ENCODE results near the gene TNFRSF19. TPM values are rescaled to one million over a fixed set of nuclear protein-coding genes. Genes with fewer than 3 reads are reported as not detected.

Gene TNFRSF19
- total and polyA plus RNA-seq, 8 donors: 1.2 to 14.0 (median 2.7) TPM; not detected in 1

DNA sequence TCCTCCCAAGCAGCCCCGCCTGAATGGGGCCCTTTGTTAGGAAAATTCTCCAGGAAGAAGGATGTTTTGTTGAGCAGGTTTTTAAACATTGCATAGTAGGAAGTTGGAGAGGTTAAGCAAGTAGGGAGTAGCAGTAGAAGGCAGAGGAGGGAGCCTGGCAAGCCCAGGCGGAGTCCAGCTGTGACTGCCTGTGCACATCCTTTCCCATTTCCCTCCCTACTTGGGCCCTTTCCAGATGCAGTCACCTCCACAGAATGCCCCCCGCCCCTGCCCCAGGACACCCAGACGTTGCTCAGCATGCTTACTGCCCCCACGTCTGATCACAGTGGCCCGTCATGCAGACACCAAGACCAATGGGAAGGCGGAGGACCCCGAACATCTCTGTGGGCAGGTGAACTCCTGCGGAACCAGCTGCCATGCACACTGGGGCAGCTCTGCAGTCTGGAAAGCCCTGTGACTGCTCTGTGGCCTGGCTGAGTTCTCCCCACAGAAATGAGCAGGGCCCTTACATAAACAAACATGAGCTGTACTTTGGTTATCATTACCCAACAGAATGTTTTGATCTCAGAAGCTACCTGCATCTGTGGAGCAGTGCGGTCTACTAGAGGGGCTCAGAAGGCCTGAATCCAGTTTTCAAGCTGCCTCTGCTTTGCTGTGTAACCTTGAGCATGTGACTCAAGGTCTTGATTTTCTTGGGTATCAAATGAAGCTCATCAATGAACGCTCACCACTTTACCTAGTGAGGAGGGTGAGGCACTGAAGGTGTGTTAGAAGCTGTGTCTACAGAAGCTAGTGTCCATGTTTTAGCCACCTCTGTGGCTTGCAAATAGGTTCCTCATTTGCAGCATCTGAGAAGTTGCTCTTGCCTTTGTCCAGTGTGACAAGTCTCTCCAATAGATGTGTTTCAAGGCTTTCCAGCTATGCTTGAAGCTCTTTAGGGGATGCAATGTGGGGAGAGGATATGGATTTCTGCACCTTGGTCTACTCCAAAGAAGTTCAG, 84.2 kb downstream of the TNFRSF19 start:
- WGBS, 5 donors: 38 to 57% (median 44%) methylated on average over 5 to 11 of the region's 11 CpGs
- TF ChIP-seq POLR2AphosphoS5 (IDR thresholded peaks at IDR 0.05): no peak
- TF ChIP-seq POLR2A (IDR thresholded peaks at IDR 0.05): no peak
- TF ChIP-seq EP300 (IDR thresholded peaks at IDR 0.05): no peak
- no peaks in the 10 kb centered on the region for H3K9me3 ChIP-seq
- peak overlapping the region in 4 of 5 donors; percentile 37 to 66 (median 46) for H3K27ac ChIP-seq
- DNase-seq: peak; percentile 33 to 48
- no peaks in the 10 kb centered on the region for H3K27me3 ChIP-seq
- H3K4me3 ChIP-seq: no peak overlapping the region
- peaks cover 17 to 45% (median 30%) of the 10 kb centered on the region in 4 donors for H3K4me1 ChIP-seq
- intact Hi-C loops (cut with DNase I; ENCODE audit: low total_unique reads): no loop called here
- H3K36me3 ChIP-seq: no peaks in the 10 kb centered on the region

DNA sequence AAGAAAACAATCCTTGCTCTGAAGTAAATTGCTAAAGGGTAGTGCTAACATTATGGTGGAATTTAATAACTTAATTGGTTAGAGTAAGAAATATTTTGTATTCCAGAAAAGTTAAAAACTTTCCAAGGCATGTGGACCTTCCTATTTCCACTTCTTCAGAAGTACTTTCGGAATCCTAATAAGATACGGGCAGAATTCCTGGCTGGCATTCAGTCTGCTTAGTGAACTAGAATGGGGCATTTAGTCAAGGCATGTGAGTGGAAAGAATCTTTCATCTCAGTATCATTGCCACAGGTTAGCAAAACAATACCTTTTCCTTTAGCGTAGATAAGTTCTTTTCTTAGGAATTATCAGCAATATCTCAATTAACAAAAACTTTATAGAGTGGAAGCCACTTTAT, 85.1 kb downstream of the TNFRSF19 start:
- no peak for DNase-seq
- H3K36me3 ChIP-seq: no peaks in the 10 kb centered on the region
- intact Hi-C loops (cut with DNase I; ENCODE audit: low total_unique reads): no loop called here
- H3K27me3 ChIP-seq: no peaks in the 10 kb centered on the region
- no peak overlapping the region for H3K27ac ChIP-seq
- peaks cover 17 to 45% (median 30%) of the 10 kb centered on the region in 4 donors for H3K4me1 ChIP-seq
- H3K9me3 ChIP-seq: no peaks in the 10 kb centered on the region
- TF ChIP-seq EP300 (IDR thresholded peaks at IDR 0.05) (no peak), POLR2A (IDR thresholded peaks at IDR 0.05) (no peak), POLR2AphosphoS5 (IDR thresholded peaks at IDR 0.05) (no peak)
- TF ChIP-seq, protein P1, sequence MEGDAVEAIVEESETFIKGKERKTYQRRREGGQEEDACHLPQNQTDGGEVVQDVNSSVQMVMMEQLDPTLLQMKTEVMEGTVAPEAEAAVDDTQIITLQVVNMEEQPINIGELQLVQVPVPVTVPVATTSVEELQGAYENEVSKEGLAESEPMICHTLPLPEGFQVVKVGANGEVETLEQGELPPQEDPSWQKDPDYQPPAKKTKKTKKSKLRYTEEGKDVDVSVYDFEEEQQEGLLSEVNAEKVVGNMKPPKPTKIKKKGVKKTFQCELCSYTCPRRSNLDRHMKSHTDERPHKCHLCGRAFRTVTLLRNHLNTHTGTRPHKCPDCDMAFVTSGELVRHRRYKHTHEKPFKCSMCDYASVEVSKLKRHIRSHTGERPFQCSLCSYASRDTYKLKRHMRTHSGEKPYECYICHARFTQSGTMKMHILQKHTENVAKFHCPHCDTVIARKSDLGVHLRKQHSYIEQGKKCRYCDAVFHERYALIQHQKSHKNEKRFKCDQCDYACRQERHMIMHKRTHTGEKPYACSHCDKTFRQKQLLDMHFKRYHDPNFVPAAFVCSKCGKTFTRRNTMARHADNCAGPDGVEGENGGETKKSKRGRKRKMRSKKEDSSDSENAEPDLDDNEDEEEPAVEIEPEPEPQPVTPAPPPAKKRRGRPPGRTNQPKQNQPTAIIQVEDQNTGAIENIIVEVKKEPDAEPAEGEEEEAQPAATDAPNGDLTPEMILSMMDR (IDR thresholded peaks at IDR 0.05): no peak
- 47 to 75% (median 53%) methylated on average over 3 of the region's 3 CpGs for WGBS, 5 donors
- H3K4me3 ChIP-seq: no peak overlapping the region

DNA sequence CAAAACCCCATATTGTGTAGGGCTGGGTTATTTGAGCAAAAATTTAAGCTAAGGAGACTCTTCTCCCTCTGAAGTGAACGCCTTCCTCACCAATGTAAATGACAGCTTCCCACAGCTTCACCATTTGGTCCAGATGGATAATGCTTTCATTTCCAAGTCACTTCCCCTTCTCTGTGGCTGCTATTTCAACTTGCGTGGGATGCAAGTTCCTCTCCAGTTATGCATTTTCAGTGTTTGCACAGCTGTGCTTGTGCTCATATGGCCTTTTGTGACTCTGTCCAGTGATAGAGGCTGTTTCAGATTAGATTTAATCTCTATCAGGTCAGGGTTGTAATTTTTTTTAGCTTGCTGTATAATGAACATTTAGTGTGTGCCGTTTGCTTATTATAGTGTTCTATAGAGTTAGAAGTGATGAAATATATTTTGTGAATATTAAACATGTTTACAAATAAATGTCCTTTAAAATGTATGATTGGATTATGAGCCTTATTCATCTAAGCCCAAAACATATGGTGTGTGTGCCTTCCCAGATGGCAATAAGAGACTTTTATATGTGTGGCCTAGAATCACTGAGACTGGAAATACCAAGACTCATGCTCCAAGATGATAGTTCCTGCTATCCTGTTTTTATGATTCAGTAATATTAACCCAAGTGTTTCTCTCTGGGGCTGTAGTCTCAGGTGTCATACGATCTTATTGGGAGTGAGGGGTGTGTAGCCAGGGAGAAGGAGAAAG, 86.6 kb downstream of the TNFRSF19 start:
- H3K4me1 ChIP-seq: peaks cover 17 to 45% (median 30%) of the 10 kb centered on the region in 4 donors

DNA sequence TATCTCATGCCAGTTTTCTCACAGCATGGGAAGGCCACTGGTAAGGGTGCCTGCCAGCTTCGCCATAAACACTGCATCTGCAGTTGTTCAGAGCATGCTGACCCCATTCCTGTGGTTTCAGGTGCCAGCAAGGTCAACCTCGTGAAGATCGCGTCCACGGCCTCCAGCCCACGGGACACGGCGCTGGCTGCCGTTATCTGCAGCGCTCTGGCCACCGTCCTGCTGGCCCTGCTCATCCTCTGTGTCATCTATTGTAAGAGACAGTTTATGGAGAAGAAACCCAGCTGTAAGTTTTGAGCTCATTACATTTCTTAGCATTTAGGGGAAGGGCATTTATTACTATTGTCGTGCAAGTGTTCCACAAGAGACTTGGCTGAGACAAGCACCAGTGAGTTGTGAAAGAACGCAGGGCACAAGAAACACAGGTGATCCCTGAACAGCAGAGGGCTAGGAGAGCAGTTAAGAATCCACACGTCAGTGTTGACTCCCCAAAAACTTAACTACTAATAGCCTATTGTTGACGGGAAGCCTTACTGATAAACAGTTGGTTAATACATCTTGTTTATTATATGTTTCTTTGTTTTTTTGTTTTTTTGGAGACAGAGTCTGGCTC, 88.8 kb downstream of the TNFRSF19 start:
- peak in 1 of 2 donors; percentile 36 for DNase-seq
- Histone ChIP-seq H3K27me3 (no peaks in the 10 kb centered on the region), H3K4me3 (no peak overlapping the region), H3K27ac (peak overlapping the region in 2 of 5 donors; percentile 1 to 44), H3K4me1 (peaks cover 9 to 33% (median 21%) of the 10 kb centered on the region in 4 donors), H3K36me3 (no peaks in the 10 kb centered on the region), H3K9me3 (no peaks in the 10 kb centered on the region)
- 77 to 89% (median 78%) methylated on average over 15 of the region's 15 CpGs for WGBS, 5 donors
- TF ChIP-seq EP300 (IDR thresholded peaks at IDR 0.05) (no peak), POLR2A (IDR thresholded peaks at IDR 0.05) (no peak), POLR2AphosphoS5 (IDR thresholded peaks at IDR 0.05) (no peak)
- TF ChIP-seq, protein P1 (IDR thresholded peaks at IDR 0.05): no peak
- intact Hi-C loops (cut with DNase I; ENCODE audit: low total_unique reads): no loop called here

More for the DNA sequence above, 86.6 kb downstream of the TNFRSF19 start:
- H3K4me3 ChIP-seq: no peak overlapping the region
- H3K27me3 ChIP-seq: no peaks in the 10 kb centered on the region
- 31 to 45% (median 35%) methylated on average over 4 of the region's 4 CpGs for WGBS, 5 donors
- H3K36me3 ChIP-seq: no peaks in the 10 kb centered on the region
- H3K9me3 ChIP-seq: no peaks in the 10 kb centered on the region
- peak overlapping the region in 2 of 5 donors; percentile 20 to 60 for H3K27ac ChIP-seq
- DNase-seq: peak in 1 of 2 donors; percentile 79
- intact Hi-C loops (cut with DNase I; ENCODE audit: low total_unique reads): no loop called here
- TF ChIP-seq POLR2AphosphoS5 (IDR thresholded peaks at IDR 0.05) (peak in 1 of 3 donors; percentile 55), POLR2A (IDR thresholded peaks at IDR 0.05) (no peak), EP300 (IDR thresholded peaks at IDR 0.05) (no peak)
- TF ChIP-seq, protein P1 (IDR thresholded peaks at IDR 0.05): no peak

All from stomach (tissue), 9 donors.